ENCODE results near the gene CHMP6.

The CHMP6 gene

GRCh38 chr17:81032641-81033480 lies 41.2 kb downstream of the CHMP6 start:
- DNase-seq = no peak

GRCh38 chr17:81033535-81034167 lies 42.0 kb downstream of the CHMP6 start:
- no peak for DNase-seq

GRCh38 chr17:81034168-81034777 lies 42.6 kb downstream of the CHMP6 start:
- no peak for DNase-seq

- DNase-seq = peak; percentile 91
Observed at GRCh38 chr17:81034779-81035520, 43.3 kb downstream of the CHMP6 start, which contains the start of gene BAIAP2. TSS of gene BAIAP2 (plus strand) at chr17:81035151. CDS start at chr17:81035255, 104 bp downstream.

GRCh38 chr17:81035521-81036196 lies 44.0 kb downstream of the CHMP6 start:
- no peak for DNase-seq

- no peak for DNase-seq
Observed at GRCh38 chr17:81036197-81036941, 44.7 kb downstream of the CHMP6 start.

GRCh38 chr17:81037026-81037797 lies 45.6 kb downstream of the CHMP6 start:
- DNase-seq = no peak

- no peak for DNase-seq
Observed at GRCh38 chr17:81037798-81038733, 46.4 kb downstream of the CHMP6 start.

GRCh38 chr17:81039096-81039495 lies 47.5 kb downstream of the CHMP6 start:
- no peak for DNase-seq

- no peak for DNase-seq
Observed at GRCh38 chr17:81039854-81040758, 48.5 kb downstream of the CHMP6 start.

- DNase-seq = no peak
Observed at GRCh38 chr17:81040791-81041337, 49.2 kb downstream of the CHMP6 start.

GRCh38 chr17:81042606-81043005 lies 51.0 kb downstream of the CHMP6 start:
- no peak for DNase-seq

- no peak for DNase-seq
Observed at GRCh38 chr17:81043319-81043724, 51.7 kb downstream of the CHMP6 start.

- no peak for DNase-seq
Observed at GRCh38 chr17:81043725-81044427, 52.2 kb downstream of the CHMP6 start.

GRCh38 chr17:81044428-81044763 lies 52.8 kb downstream of the CHMP6 start:
- no peak for DNase-seq

- DNase-seq = no peak
Observed at GRCh38 chr17:81044764-81045589, 53.3 kb downstream of the CHMP6 start.

GRCh38 chr17:81045590-81046095 lies 54.0 kb downstream of the CHMP6 start:
- DNase-seq = no peak

All from central memory CD4-positive, alpha-beta T cell (primary cell).